Skeletal muscle satellite cell (primary cell): Measurements from ENCODE around the gene ATP10A.

Source experiments
- H3K27me3 ChIP-seq: 2 replicates; pipeline ENCODE4 v1.7.0; 2013; ENCODE audit warnings: low read length; ENCODE audit not compliant: control insufficient read depth, insufficient read depth
- H3K36me3 ChIP-seq: 2 replicates; pipeline ENCODE4 v1.7.0; 2013; ENCODE audit warnings: mild to moderate bottlenecking, control low read depth, low read length; ENCODE audit not compliant: insufficient read depth
- H3K4me1 ChIP-seq: 2 replicates; pipeline ENCODE4 v1.7.0; 2013; ENCODE audit warnings: low read length; ENCODE audit not compliant: control insufficient read depth, insufficient read depth
- H3K4me2 ChIP-seq: 2 replicates; pipeline ENCODE4 v1.7.0; 2013; ENCODE audit warnings: mild to moderate bottlenecking, low read length
- H3K4me3 ChIP-seq: 2 replicates; pipeline ENCODE4 v1.7.0; 2013; ENCODE audit warnings: low read length
- H3K9ac ChIP-seq: 2 replicates; pipeline ENCODE4 v1.7.0; 2013; ENCODE audit warnings: mild to moderate bottlenecking, low read depth, low read length, moderate library complexity
- H3K9me3 ChIP-seq: replicated peaks from 2 replicates; pipeline ENCODE4 v1.7.0; 2013; ENCODE audit warnings: mild to moderate bottlenecking, control low read depth, low read length

The ATP10A gene

DNA sequence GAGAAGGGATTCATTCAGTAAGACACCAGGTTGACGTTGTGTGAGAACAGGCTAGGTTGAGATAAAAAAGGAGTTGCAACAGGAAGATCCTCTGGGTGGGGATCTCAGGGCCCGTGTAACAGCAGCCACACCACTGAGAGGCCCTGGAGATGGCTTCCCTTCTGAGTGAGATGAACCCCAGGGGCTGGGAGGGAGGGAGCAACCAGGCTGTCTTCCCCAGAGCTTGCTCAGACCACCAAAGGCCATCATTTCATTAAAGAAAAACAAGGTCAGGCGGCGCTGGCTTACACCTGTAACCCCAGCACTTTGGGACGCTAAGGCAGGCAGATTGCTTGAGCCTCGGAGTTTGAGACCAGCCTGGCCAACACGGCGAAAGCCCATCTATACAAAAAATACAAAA, 187.7 kb downstream of the ATP10A start:
- Histone ChIP-seq H3K27me3 (no peaks in the 10 kb centered on the region), H3K9me3 (no peaks in the 10 kb centered on the region), H3K4me2 (no peak overlapping the region), H3K36me3 (no peaks in the 10 kb centered on the region), H3K9ac (no peak overlapping the region), H3K4me1 (peaks cover 20% of the 10 kb centered on the region), H3K4me3 (no peak overlapping the region)

DNA sequence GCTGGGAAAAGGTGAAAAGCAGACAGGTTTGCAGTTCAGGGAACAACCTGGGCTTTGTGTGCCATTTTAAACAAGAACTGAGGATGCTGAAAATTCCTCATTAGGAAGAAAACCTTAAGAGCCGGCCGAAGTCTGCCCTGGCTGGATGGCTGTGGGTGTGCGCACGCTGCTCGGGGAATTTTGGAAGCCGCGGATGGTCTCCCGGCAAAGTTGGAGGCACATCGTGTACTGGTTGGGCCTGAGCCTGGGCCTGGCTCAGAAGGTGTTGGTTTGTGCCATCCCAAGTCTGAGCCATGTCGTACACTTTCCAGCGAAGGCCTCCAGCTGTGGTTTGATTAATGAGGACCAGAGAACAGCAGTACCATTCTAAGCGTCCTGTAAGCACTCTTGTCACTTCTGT, 188.2 kb downstream of the ATP10A start:
- Histone ChIP-seq H3K36me3 (no peaks in the 10 kb centered on the region), H3K4me2 (no peak overlapping the region), H3K9me3 (no peaks in the 10 kb centered on the region), H3K4me1 (peaks cover 23% of the 10 kb centered on the region), H3K27me3 (no peaks in the 10 kb centered on the region), H3K4me3 (no peak overlapping the region), H3K9ac (no peak overlapping the region)

DNA sequence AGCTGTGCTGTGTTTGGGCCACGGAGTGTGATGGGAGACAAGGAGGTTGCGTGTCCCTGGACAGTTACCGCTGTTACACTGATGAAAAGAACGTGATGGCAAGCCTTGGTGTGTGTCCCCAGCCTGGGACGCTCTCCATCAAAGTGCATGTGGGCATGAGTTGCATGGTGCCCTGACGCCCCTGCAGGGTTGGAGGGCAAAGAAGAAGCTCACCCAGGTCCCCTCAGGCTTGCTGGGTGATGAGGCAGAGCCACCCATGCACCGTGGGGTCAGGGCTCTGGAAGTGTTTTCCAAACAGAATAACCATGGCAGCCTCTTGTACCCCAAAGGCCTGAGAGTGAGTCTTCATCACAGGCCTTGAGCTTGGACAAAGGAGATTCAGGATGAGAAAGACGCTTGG, 189.2 kb downstream of the ATP10A start:
- Histone ChIP-seq H3K9ac (no peak overlapping the region), H3K27me3 (peaks cover 2% of the 10 kb centered on the region), H3K4me2 (no peak overlapping the region), H3K4me3 (no peak overlapping the region), H3K4me1 (peaks cover 23% of the 10 kb centered on the region), H3K9me3 (no peaks in the 10 kb centered on the region), H3K36me3 (no peaks in the 10 kb centered on the region)

DNA sequence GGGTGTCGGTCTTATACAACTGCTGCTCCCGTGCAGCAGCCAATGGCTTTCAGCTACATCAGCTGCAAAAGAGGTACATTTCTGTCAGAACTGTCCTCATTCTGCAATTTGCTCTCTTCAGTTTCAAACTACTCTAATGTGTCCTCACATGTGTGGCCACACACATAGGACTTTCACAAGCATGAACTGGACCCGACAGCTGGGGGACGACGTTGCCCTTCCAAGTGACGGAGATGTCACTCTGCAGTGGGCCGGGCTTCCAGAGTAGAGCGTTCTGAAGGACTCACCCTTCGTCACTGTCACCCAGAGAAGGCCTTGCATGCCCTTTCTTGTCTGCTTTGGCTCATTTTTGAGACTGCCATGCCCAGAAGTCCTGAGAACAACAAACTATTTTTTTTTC, 189.8 kb downstream of the ATP10A start:
- H3K4me3 ChIP-seq: no peak overlapping the region
- no peaks in the 10 kb centered on the region for H3K36me3 ChIP-seq
- no peaks in the 10 kb centered on the region for H3K9me3 ChIP-seq
- H3K4me2 ChIP-seq: no peak overlapping the region
- peaks cover 3% of the 10 kb centered on the region for H3K27me3 ChIP-seq
- no peak overlapping the region for H3K9ac ChIP-seq
- H3K4me1 ChIP-seq: peaks cover 18% of the 10 kb centered on the region

DNA sequence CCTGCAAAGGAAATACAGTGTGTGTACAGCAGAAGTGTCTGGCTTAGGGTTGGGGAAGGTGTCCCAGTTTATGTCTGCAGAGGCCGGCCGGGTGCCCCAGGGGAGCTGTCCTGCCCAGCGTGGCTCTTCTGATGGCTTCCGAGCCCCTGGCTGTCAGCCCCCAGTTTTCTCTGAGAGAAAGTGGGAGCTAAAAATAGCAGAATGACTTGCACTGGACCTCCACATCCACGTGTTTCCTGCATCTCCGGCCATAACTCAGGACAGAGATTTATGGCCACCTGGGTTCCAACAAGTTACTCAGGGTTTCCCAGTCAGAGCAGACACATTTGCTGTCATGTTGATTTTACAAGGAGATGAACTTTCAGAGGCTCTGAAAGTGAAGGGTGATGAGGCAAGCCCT, 192.0 kb downstream of the ATP10A start:
- Histone ChIP-seq H3K9ac (no peak overlapping the region), H3K9me3 (no peaks in the 10 kb centered on the region), H3K4me1 (peaks cover 13% of the 10 kb centered on the region), H3K27me3 (peaks cover 3% of the 10 kb centered on the region), H3K4me2 (no peak overlapping the region), H3K4me3 (no peak overlapping the region), H3K36me3 (no peaks in the 10 kb centered on the region)

DNA sequence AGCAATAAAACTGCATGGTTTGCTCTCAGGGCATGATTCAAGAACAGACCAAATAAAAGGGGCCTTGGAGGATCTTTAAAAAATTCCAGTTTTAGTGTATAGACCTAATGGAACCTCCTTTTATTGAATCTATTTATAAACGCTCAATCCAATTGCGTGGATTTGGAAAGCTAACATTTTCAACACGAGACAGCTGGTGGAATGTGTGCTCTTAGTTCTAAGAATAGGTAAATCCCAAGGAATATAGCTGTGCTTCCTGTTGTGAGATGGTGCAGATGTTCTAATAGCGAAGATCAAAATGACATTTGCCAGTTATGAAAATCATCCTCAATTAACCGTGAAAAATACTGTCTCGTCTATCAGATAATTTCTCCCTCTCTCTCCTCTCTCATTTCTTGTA, 192.5 kb downstream of the ATP10A start:
- Histone ChIP-seq H3K9ac (no peak overlapping the region), H3K4me1 (peaks cover 13% of the 10 kb centered on the region), H3K36me3 (no peaks in the 10 kb centered on the region), H3K27me3 (peaks cover 3% of the 10 kb centered on the region), H3K4me3 (no peak overlapping the region), H3K9me3 (no peaks in the 10 kb centered on the region), H3K4me2 (peak overlapping the region; percentile 8)

GRCh38 chr15:25670025-25670554, 193.0 kb downstream of the ATP10A start:
- no peak overlapping the region for H3K4me3 ChIP-seq

GRCh38 chr15:25668901-25669300, 194.2 kb downstream of the ATP10A start:
- H3K4me2 ChIP-seq: no peak overlapping the region
- H3K4me3 ChIP-seq: no peak overlapping the region
- H3K9me3 ChIP-seq: no peaks in the 10 kb centered on the region
- H3K36me3 ChIP-seq: no peaks in the 10 kb centered on the region
- H3K4me1 ChIP-seq: peaks cover 13% of the 10 kb centered on the region
- H3K9ac ChIP-seq: no peak overlapping the region
- peaks cover 3% of the 10 kb centered on the region for H3K27me3 ChIP-seq

More at GRCh38 chr15:25670025-25670554, 193.0 kb downstream of the ATP10A start:
- H3K4me1 ChIP-seq: peaks cover 13% of the 10 kb centered on the region
- no peaks in the 10 kb centered on the region for H3K36me3 ChIP-seq
- H3K27me3 ChIP-seq: peaks cover 3% of the 10 kb centered on the region
- peak overlapping the region; percentile 8 for H3K4me2 ChIP-seq
- H3K9me3 ChIP-seq: no peaks in the 10 kb centered on the region
- H3K9ac ChIP-seq: no peak overlapping the region

DNA sequence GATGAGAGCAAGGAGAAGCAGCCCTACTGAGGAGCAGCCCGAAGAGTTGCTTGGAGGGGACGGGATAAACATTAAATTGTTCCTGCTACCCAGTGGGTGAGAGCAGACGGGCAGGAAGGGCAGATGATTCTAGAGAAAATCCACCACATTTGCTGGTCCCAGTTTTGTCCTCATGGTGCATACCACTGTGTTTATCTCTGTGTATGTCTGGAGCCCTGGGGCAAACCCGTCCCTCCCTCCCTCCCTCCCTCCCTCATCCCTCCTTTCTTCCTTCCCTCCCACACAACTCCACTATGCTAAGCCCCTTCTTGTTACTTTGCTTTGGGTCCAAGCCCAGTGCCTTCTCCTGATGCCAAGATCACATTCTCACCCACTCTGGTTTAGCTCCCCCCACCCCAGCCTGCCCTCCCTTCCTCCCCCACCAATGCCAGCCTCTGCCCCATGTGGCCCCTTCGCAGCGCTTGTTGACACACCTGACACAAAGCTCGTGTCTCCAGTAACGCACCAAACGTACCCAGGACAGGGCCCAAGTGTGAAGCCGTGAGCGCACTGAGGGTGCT, 194.8 kb downstream of the ATP10A start:
- Histone ChIP-seq H3K9me3 (no peaks in the 10 kb centered on the region), H3K4me2 (no peak overlapping the region), H3K4me3 (no peak overlapping the region), H3K4me1 (peaks cover 13% of the 10 kb centered on the region), H3K36me3 (no peaks in the 10 kb centered on the region), H3K27me3 (peaks cover 3% of the 10 kb centered on the region), H3K9ac (no peak overlapping the region)

DNA sequence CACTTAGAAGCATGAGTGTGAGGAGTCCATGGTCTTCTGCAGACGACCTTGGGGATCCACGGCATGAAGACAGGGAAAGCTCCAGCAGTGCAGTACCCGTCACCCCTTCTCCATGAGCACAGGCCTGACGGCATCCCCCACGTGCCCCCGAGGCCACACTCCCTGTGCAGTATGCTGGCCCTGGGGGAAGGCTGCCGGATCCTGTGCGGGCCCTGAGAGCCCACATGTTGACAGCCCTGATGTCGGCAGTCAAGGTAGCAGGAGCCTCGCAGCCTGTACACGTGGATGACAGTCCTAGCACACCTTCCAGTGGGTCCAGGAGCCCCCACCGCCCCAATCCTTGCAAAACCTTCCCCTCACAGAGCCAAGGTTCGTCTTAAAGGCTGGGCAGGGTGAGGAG, 195.3 kb downstream of the ATP10A start:
- H3K4me2 ChIP-seq: no peak overlapping the region
- no peaks in the 10 kb centered on the region for H3K9me3 ChIP-seq
- H3K36me3 ChIP-seq: no peaks in the 10 kb centered on the region
- H3K4me3 ChIP-seq: no peak overlapping the region
- H3K9ac ChIP-seq: no peak overlapping the region
- H3K27me3 ChIP-seq: peaks cover 3% of the 10 kb centered on the region
- peaks cover 13% of the 10 kb centered on the region for H3K4me1 ChIP-seq

- Histone ChIP-seq H3K4me1 (peaks cover 8% of the 10 kb centered on the region), H3K9ac (no peak overlapping the region), H3K9me3 (no peaks in the 10 kb centered on the region), H3K4me3 (no peak overlapping the region), H3K27me3 (peaks cover 10% of the 10 kb centered on the region), H3K4me2 (no peak overlapping the region), H3K36me3 (no peaks in the 10 kb centered on the region)
These were observed 197.2 kb downstream of the ATP10A start for GRCh38 chr15:25665913-25666312.

DNA sequence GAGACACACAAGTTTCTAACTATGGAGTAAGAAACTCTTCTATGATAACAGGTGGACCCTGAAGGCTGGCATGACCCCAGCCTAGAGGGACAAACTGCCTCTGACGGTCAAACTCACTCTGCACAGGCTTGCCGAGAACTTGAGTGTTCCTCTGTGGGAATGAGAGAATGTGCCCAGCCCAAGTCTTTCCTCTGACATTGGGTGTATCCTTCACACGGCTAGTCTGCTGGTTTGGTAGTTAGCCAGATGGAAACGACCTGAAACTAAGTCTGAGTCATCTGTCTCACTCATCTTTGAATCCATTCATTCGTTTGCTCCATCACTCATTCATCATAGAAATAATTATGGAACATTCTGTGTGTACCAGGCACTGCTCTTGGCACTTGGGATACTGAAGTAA, 198.4 kb downstream of the ATP10A start:
- no peaks in the 10 kb centered on the region for H3K36me3 ChIP-seq
- H3K9ac ChIP-seq: no peak overlapping the region
- H3K4me1 ChIP-seq: no peaks in the 10 kb centered on the region
- H3K9me3 ChIP-seq: no peaks in the 10 kb centered on the region
- no peak overlapping the region for H3K4me2 ChIP-seq
- H3K4me3 ChIP-seq: no peak overlapping the region
- peaks cover 10% of the 10 kb centered on the region for H3K27me3 ChIP-seq
